DMS53 (cell line): ENCODE measurements around the gene CAPZA2.
"Not testable (repeated sequence)": the region's sequence is repeated elsewhere in the genome, so short reads cannot be mapped to it uniquely, and the experiment has no call there.

Experiments
- DNase-seq: peaks from one replicate; lab custom pipeline; 2025; lab: John Stamatoyannopoulos, UW

Gene CAPZA2

DNA sequence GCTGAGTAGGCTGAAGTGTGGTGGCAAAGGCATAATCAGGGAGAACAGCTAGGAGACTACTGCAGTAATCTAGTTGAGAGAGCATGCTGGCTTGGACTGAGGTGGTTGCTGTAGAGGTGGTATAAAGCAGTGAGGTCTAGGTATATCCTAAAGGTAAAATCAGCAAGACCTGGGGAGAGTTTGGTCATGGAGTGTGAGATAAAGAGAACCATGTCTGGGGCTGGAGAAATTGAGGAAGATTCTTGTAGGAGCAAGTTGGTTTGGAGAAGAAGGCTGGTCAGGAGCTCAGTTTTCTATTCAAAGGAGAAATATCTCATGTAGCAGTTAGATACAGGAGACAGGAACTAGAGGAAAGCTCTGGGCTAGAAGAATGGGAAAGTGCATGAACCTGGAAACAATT, 58.0 kb downstream of the CAPZA2 start:
- DNase-seq = no peak

- DNase-seq = no peak
These were observed 60.2 kb downstream of the CAPZA2 start for GRCh38 chr7:116922545-116922944.

- no peak for DNase-seq
These were observed 62.4 kb downstream of the CAPZA2 start for GRCh38 chr7:116924741-116925140.

- DNase-seq = no peak
These were observed 66.6 kb downstream of the CAPZA2 start for GRCh38 chr7:116929021-116929420.

DNA sequence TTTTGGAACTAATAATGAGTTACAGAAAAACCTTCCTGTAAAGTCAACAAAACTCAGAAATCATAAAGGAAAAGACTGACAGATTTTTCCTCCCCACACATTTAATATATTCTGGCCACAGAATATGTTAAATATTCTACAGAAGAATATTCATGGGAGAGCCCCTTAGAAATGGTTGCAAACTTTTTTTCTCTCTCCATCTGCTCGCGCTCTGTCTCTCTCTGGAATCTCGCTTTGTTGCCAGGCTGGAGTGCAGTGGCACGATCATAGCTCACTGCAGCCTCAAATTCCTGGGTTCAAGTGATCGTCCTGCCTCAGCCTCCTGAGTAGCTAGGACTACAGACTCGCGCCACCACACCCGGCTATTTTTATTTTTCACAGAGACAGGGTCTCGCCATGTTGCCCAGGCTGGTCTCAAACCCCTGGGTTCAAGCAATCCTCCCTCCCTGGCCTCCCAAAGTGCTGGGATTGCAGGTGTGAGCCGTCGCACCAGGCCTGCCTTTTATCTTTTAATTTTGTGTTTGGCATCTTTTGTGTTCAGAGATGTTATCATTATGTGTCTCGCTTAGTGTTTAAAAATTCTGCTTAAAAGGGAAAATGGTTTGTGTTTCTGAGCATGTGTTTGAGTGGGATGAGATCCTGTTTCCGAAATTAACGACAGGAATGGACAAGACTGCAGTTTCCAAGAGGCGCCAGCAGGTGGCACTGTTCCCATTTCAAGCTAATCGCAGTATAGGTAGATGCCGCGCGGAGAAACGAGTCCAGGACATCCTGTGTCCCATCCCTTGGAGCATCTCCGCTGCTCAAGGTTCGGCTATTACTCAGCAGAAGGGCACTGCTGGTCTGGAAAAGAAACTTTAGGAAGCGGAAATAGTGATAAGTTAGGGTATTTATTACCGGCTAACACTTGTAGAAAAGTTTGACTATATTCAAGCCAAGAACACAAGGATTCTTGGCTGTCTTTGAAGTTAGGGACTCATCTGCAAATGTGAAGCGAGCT, 67.8 kb downstream of the CAPZA2 start:
- DNase-seq = peak; percentile 95

DNA sequence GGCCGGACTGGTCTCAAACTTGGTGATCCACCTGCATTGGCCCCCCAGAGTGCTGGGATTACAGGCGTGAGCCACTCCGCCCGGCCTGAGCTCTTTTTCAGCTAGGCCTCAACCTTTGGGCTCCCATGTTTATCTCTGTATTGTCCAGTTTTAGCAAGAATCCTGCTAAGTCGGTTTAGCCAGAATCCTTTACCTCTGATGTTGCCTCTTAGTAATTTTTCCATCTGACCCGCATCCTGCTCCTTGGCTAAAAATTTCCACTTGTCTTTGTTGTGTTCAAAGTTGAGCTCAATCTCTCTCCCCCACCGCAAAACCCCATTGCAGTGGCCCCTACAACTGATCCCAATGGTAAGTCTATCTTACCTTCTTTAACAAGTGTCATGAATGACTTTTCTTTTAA, 70.2 kb downstream of the CAPZA2 start:
- DNase-seq = no peak

- DNase-seq = no peak
These were observed 71.1 kb downstream of the CAPZA2 start for GRCh38 chr7:116933465-116933864.

DNA sequence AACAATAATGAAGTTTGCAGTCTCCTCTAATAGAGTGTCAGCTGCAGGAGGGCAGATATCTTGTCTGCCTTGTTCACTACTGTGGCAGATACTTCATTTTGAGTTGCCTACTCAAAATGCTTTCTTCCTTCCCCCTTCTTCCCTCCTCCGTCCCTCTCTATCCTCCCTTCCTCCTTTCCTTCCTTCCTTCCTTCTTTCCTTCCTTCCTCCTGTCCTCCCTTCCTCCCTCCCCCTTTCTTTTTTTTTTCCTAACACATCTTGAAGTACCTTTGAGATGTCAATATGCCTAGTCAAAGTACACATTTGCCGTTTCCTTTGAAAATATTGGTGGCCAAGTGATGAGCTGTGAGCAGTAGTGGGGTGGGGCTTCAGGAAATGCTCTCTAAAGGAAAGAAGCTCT, 72.2 kb downstream of the CAPZA2 start:
- DNase-seq = no peak

GRCh38 chr7:116936844-116937243, 74.5 kb downstream of the CAPZA2 start:
- not testable (repeated sequence) for DNase-seq

GRCh38 chr7:116938678-116939077, 76.3 kb downstream of the CAPZA2 start:
- DNase-seq = no peak

DNA sequence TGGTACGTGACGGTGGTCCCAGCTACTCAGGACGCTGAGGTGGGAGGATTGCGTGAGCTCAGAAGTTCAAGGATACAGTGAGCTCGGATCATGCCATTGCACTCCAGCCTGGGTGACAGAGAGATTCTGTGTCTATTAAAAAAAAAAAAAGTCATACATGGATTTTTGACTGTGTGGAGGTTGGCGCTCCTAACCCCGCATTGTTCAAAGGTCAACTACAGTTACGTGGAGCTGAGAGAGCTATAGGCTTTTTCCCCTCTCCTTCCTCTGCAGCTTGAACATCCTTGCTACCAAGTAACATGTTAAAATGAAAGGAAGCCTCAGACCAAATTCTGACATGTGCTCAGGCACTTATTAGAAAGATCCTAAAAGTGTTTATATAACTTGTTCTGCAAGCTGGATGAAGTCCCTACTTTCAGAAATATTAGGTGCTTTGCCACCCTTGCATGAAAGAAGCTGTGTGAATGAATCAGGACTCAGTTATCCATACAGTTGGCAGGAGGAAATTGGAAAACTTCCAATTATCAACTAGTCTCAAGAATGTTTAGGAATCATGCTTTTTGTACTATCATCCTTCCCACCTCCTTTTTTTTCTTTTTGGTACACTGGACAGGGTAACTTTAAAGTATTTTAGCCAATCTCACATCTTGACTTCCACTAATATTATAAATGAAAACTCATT, 78.4 kb downstream of the CAPZA2 start:
- no peak for DNase-seq

GRCh38 chr7:116942504-116942903, 80.1 kb downstream of the CAPZA2 start:
- DNase-seq = no peak

DNA sequence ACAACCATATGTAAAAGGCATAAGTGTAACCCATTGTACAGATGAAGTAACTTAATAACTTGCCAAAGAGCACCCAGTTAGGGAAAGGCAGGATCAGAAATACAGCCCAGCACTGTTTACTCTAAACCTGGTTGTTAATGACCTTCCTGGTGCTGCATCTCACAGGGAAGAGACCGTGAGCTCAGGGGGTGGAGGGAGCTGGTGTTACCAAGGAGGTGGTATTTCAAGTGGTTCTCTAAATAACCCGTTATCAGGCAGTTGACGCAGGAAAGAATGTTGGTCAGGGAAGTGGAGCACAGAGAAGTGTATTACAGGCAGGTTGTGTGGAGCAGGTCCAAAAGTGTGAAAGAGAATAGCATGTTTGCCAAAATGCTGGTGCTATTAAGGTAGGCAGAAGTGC, 86.5 kb downstream of the CAPZA2 start:
- peak; percentile 46 for DNase-seq

DNA sequence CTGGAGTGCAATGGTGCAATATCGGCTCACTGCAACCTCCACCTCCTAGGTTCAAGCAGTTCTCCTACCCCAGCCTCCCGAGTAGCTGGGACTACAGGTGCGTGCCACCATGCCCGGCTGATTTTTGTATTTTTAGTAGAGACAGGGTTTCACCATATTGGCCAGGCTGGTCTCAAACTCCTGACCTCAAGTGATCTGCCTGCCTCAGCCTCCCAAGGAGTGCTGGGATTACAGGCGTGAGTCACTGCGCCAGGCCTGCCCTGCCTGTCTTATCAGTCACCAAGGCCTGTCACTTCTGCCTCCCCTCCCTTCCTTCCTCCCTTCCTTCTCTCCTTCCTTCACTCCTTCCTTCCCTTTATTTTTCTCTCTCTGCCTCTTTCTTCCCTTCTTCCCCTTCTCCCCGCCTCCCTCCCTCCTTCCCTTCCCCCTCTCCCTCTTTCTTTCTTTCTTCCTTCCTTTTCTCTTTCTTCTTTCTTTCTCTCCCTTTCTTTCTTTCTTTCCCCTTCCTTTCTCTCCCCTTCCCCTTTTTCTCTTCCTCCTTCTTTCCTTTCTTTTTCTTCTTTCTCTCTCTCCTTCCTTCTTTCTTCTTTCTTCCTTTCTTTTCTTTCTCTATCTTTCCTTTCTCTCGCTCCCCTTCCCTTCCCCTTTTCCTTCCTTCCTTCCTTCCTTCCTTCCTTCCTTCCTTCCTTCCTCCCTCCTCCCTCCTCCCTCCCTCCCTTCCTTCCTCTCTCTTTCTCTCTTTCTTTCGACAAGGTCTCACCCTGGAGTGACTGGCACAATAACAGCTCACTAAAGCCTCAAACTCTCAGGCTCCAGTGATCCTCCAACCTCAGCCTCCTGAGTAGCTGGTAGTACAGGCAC, 87.8 kb downstream of the CAPZA2 start:
- no peak for DNase-seq

- DNase-seq = peak; percentile 71
These were observed 88.5 kb downstream of the CAPZA2 start for GRCh38 chr7:116950889-116951351.

GRCh38 chr7:116951366-116952292, 89.2 kb downstream of the CAPZA2 start:
- peak; percentile 72 for DNase-seq

- peak; percentile 93 for DNase-seq
These were observed 90.4 kb downstream of the CAPZA2 start for GRCh38 chr7:116952635-116953371.

DNA sequence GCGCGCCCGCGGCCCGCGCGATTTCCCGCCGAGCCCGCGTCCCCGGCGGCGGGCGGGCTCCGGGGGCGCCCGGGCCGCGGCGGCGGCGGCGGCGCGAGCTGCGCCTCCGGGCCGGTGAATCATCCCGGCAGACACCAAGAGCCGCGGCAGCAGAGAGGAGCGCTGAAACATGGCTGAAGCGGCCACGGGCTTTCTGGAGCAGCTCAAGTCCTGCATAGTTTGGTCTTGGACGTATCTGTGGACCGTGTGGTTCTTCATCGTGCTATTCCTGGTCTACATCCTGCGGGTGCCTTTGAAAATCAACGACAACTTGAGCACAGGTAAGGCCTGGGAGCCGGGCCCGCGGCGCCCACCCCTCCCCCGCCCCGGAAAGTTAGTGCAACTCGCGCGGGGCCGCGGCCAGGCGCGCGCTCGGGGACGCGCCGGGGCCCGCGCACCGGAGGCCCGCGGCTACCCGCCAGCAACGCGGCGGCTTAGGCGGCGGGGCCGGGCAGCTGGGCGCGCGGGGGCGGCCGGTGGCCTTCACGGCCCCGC, 91.1 kb downstream of the CAPZA2 start, which contains the start of gene ST7:
TSS of gene ST7 (plus strand) at position 130 of the 534 bp plus-strand sequence. CDS start at position 170, 40 bp downstream.
- peak; percentile 93 for DNase-seq

GRCh38 chr7:116953906-116954838, 91.8 kb downstream of the CAPZA2 start:
- peak; percentile 83 for DNase-seq
